GM23338 (cell line): ENCODE results near the gene ISG20. TPM values are rescaled to one million over a fixed set of nuclear protein-coding genes. Genes with fewer than 3 reads are reported as not detected.

ENCODE experiments used
- ATAC-seq: fragments of 200-7000 bp; cut with Tn5 transposase; 3 replicates; pipeline ENCODE4 v1.9.1; 2020
- DNase-seq: peaks from one replicate; pipeline ENCODE4 v3.0.0-alpha.2; 2015; ENCODE audit warnings: low spot score
- H2AFZ ChIP-seq: fragments of 200-600 bp; sonication (generic); 2 replicates; pipeline ENCODE4 v1.8.0; 2016; ENCODE audit warnings: antibody characterized with exemption, mild to moderate bottlenecking, moderate library complexity
- H3F3A ChIP-seq: fragments of 200-600 bp; sonication (generic); replicated peaks from 2 replicates; pipeline ENCODE4 v1.8.0; 2017; ENCODE audit warnings: antibody characterized with exemption, mixed run types, low read depth
- H3K27ac ChIP-seq: fragments of 200-600 bp; sonication (generic); 2 replicates; pipeline ENCODE4 v1.6.1; 2016; ENCODE audit warnings: low read depth
- H3K27me3 ChIP-seq: fragments of 200-600 bp; sonication (generic); 2 replicates; pipeline ENCODE4 v1.8.0; 2016; ENCODE audit warnings: mild to moderate bottlenecking, mixed run types, moderate library complexity; ENCODE audit not compliant: insufficient read depth
- H3K36me3 ChIP-seq: fragments of 200-600 bp; sonication (generic); 2 replicates; pipeline ENCODE4 v1.8.0; 2016; ENCODE audit warnings: mild to moderate bottlenecking; ENCODE audit not compliant: insufficient read depth
- H3K4me1 ChIP-seq: fragments of 200-600 bp; sonication (generic); 2 replicates; pipeline ENCODE4 v1.8.0; 2016; ENCODE audit warnings: mild to moderate bottlenecking, moderate library complexity; ENCODE audit not compliant: insufficient read depth
- H3K4me2 ChIP-seq: fragments of 200-600 bp; sonication (generic); 2 replicates; pipeline ENCODE4 v1.7.1; 2017; ENCODE audit warnings: mixed run types
- H3K4me3 ChIP-seq: fragments of 200-600 bp; sonication (generic); 2 replicates; pipeline ENCODE4 v1.6.1; 2016; ENCODE audit warnings: mixed run types
- H3K79me2 ChIP-seq: fragments of 200-600 bp; sonication (generic); replicated peaks from 2 replicates; pipeline ENCODE4 v1.8.0; 2017; ENCODE audit warnings: mild to moderate bottlenecking; ENCODE audit not compliant: insufficient read depth
- H3K9me2 ChIP-seq: fragments of 200-600 bp; sonication (generic); 2 replicates; pipeline ENCODE4 v1.8.0; 2017; ENCODE audit not compliant: insufficient read depth
- H4K20me1 ChIP-seq: fragments of 200-600 bp; sonication (generic); replicated peaks from 2 replicates; pipeline ENCODE4 v1.8.0; 2017; ENCODE audit warnings: mild to moderate bottlenecking; ENCODE audit not compliant: insufficient read depth
- H3K27ac Mint-ChIP-seq: 2 replicates; pipeline ENCODE4 v1.8.0; 2020; ENCODE audit warnings: inconsistent platforms, mild to moderate bottlenecking, moderate library complexity, mixed read lengths
- H3K27me3 Mint-ChIP-seq: 3 replicates; pipeline ENCODE4 v1.8.0; 2022; ENCODE audit warnings: low read depth, mild to moderate bottlenecking, moderate library complexity, mixed read lengths, inconsistent platforms; ENCODE audit not compliant: insufficient read depth, poor library complexity
- H3K36me3 Mint-ChIP-seq: 3 replicates; pipeline ENCODE4 v1.8.0; 2021; ENCODE audit warnings: low read depth, mild to moderate bottlenecking, inconsistent platforms, moderate library complexity, mixed read lengths
- H3K4me1 Mint-ChIP-seq: 3 replicates; pipeline ENCODE4 v1.8.0; 2020; ENCODE audit warnings: mild to moderate bottlenecking, inconsistent platforms, mixed read lengths
- H3K4me3 Mint-ChIP-seq: 3 replicates; pipeline ENCODE4 v1.8.0; 2021; ENCODE audit warnings: moderate library complexity, mild to moderate bottlenecking, inconsistent platforms, mixed read lengths
- H3K9me3 Mint-ChIP-seq: 3 replicates; pipeline ENCODE4 v1.8.0; 2020; ENCODE audit warnings: moderate library complexity, mild to moderate bottlenecking, inconsistent platforms, mixed read lengths
- CREB1 ChIP-seq: fragments of 250-450 bp; sonication (Bioruptor Pico); IDR thresholded peaks from 2 replicates; pipeline ENCODE4 v1.5.0; 2020; ENCODE audit warnings: low read depth, mild to moderate bottlenecking, moderate library complexity
- EZH2 ChIP-seq: fragments of 200-600 bp; sonication (generic); IDR thresholded peaks from one replicate; pipeline ENCODE4 v1.8.0; 2017; ENCODE audit warnings: antibody characterized with exemption, mild to moderate bottlenecking, low read depth; ENCODE audit not compliant: unreplicated experiment
- EZH2phosphoT487 ChIP-seq: fragments of 200-600 bp; sonication (generic); IDR thresholded peaks from one replicate; pipeline ENCODE4 v1.8.1; 2018; ENCODE audit warnings: antibody characterized with exemption; ENCODE audit not compliant: unreplicated experiment
- JUNB ChIP-seq: IDR thresholded peaks from one replicate; pipeline ENCODE4 v1.6.1; 2016; ENCODE audit warnings: antibody characterized with exemption; ENCODE audit not compliant: unreplicated experiment
- NANOG ChIP-seq: IDR thresholded peaks from 2 replicates; pipeline ENCODE4 v1.6.1; 2016; ENCODE audit warnings: antibody characterized with exemption, borderline replicate concordance
- POLR2AphosphoS5 ChIP-seq: IDR thresholded peaks from 2 replicates; pipeline ENCODE4 v1.6.1; 2016; ENCODE audit warnings: antibody characterized with exemption, low read depth
- STAT1 ChIP-seq: IDR thresholded peaks from one replicate; pipeline ENCODE4 v1.6.1; 2016; ENCODE audit warnings: antibody characterized with exemption; ENCODE audit not compliant: unreplicated experiment
- ZNF114 ChIP-seq: fragments of 250-450 bp; sonication (Bioruptor Pico); IDR thresholded peaks from 2 replicates; pipeline ENCODE4 v1.5.0; 2020; ENCODE audit warnings: mild to moderate bottlenecking, moderate library complexity
- ZNF331 ChIP-seq: fragments of 250-450 bp; sonication (Bioruptor Pico); IDR thresholded peaks from 2 replicates; pipeline ENCODE4 v1.5.0; 2020; ENCODE audit warnings: low read depth, mild to moderate bottlenecking, moderate library complexity
- polyA plus RNA-seq: library from polyadenylated mRNA; unstranded; fragments of >200 nt; fragmentation: Nextera tagmentation; extraction: Ambion mirVana; gene quantifications from 2 replicates; pipeline ENCODE4 v1.2.1, GENCODE V29; 2016
- total RNA-seq: library from RNA; depleted of rRNA; stranded (reverse); fragments of >200 nt; shearing (Covaris generic); gene quantifications from 2 replicates; pipeline ENCODE4 v1.2.3, GENCODE V29; 2014
- TF ChIP-seq, protein P1 (sequence below): fragments of 250-450 bp; sonication (Bioruptor Pico); IDR thresholded peaks from 2 replicates; pipeline ENCODE4 v1.5.0; 2020; ENCODE audit warnings: mild to moderate bottlenecking, moderate library complexity
- TF ChIP-seq, protein P2 (sequence below), 2 experiments: fragments of 200-600 bp in 1 of 2; sonication (generic) in 1 of 2; conservative IDR thresholded peaks; 2 replicates each; pipeline versions ENCODE4 v1.5.1 to v1.6.1; 2016 to 2017; ENCODE audit warnings: antibody characterized with exemption in 2 of 2, low read depth in 2 of 2, mild to moderate bottlenecking in 2 of 2, moderate library complexity in 1 of 2
- TF ChIP-seq, protein P3 (sequence below): IDR thresholded peaks from 2 replicates; pipeline ENCODE4 v1.6.1; 2016; ENCODE audit warnings: antibody characterized with exemption
- TF ChIP-seq, protein P4 (sequence below): IDR thresholded peaks from one replicate; pipeline ENCODE4 v1.6.1; 2018; ENCODE audit warnings: antibody characterized with exemption; ENCODE audit not compliant: unreplicated experiment

ISG20 gene
- total and polyA plus RNA-seq, 2 experiments from 2014 or later, result 3.2 to 3.7 TPM

DNA sequence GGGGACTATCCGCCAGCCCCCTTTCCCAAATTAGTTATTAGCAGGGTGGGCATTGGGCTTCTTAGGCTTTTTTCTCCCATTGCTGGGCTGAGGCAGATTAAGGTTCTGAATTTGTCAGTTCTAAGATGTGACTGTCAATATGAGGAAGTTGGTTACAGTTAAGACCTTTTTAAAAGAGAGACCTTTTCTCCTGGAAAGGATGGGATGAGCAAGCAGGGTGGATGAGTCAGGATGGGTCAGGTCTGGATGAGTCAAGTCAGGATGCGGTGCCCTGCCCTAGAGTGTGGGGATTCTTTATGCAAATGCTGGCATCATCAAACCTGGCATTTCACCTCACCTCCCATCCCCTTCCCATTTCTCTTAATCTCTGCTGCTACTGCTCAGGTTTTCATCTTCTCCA lies 15.8 kb upstream of the ISG20 start:
- Histone ChIP-seq H3K4me3 (peak overlapping the region; percentile 100), H4K20me1 (peaks cover 59% of the 10 kb centered on the region), H3K4me1 (peaks cover 52% of the 10 kb centered on the region), H3F3A (0 out of 2 replicates have a peak, but pooled peaks cover 14% of the 10 kb centered on the region), H2AFZ (no peak overlapping the region), H3K36me3 (peaks cover 40% of the 10 kb centered on the region), H3K4me2 (peak overlapping the region; percentile 96), H3K27me3 (no peaks in the 10 kb centered on the region), H3K79me2 (peaks cover 68% of the 10 kb centered on the region), H3K27ac (no peak overlapping the region; the same call in 1 of the 2 replicates), H3K9me2 (no peaks in the 10 kb centered on the region)
- peaks cover 64% of the 10 kb centered on the region for H3K36me3 Mint-ChIP-seq
- DNase-seq (no peak), ATAC-seq (no peak)
- peaks cover 10% of the 10 kb centered on the region for H3K27me3 Mint-ChIP-seq
- no peak overlapping the region for H3K27ac Mint-ChIP-seq
- no peaks in the 10 kb centered on the region; the same call in 2 of the 3 replicates for H3K9me3 Mint-ChIP-seq
- TF ChIP-seq, protein P1, sequence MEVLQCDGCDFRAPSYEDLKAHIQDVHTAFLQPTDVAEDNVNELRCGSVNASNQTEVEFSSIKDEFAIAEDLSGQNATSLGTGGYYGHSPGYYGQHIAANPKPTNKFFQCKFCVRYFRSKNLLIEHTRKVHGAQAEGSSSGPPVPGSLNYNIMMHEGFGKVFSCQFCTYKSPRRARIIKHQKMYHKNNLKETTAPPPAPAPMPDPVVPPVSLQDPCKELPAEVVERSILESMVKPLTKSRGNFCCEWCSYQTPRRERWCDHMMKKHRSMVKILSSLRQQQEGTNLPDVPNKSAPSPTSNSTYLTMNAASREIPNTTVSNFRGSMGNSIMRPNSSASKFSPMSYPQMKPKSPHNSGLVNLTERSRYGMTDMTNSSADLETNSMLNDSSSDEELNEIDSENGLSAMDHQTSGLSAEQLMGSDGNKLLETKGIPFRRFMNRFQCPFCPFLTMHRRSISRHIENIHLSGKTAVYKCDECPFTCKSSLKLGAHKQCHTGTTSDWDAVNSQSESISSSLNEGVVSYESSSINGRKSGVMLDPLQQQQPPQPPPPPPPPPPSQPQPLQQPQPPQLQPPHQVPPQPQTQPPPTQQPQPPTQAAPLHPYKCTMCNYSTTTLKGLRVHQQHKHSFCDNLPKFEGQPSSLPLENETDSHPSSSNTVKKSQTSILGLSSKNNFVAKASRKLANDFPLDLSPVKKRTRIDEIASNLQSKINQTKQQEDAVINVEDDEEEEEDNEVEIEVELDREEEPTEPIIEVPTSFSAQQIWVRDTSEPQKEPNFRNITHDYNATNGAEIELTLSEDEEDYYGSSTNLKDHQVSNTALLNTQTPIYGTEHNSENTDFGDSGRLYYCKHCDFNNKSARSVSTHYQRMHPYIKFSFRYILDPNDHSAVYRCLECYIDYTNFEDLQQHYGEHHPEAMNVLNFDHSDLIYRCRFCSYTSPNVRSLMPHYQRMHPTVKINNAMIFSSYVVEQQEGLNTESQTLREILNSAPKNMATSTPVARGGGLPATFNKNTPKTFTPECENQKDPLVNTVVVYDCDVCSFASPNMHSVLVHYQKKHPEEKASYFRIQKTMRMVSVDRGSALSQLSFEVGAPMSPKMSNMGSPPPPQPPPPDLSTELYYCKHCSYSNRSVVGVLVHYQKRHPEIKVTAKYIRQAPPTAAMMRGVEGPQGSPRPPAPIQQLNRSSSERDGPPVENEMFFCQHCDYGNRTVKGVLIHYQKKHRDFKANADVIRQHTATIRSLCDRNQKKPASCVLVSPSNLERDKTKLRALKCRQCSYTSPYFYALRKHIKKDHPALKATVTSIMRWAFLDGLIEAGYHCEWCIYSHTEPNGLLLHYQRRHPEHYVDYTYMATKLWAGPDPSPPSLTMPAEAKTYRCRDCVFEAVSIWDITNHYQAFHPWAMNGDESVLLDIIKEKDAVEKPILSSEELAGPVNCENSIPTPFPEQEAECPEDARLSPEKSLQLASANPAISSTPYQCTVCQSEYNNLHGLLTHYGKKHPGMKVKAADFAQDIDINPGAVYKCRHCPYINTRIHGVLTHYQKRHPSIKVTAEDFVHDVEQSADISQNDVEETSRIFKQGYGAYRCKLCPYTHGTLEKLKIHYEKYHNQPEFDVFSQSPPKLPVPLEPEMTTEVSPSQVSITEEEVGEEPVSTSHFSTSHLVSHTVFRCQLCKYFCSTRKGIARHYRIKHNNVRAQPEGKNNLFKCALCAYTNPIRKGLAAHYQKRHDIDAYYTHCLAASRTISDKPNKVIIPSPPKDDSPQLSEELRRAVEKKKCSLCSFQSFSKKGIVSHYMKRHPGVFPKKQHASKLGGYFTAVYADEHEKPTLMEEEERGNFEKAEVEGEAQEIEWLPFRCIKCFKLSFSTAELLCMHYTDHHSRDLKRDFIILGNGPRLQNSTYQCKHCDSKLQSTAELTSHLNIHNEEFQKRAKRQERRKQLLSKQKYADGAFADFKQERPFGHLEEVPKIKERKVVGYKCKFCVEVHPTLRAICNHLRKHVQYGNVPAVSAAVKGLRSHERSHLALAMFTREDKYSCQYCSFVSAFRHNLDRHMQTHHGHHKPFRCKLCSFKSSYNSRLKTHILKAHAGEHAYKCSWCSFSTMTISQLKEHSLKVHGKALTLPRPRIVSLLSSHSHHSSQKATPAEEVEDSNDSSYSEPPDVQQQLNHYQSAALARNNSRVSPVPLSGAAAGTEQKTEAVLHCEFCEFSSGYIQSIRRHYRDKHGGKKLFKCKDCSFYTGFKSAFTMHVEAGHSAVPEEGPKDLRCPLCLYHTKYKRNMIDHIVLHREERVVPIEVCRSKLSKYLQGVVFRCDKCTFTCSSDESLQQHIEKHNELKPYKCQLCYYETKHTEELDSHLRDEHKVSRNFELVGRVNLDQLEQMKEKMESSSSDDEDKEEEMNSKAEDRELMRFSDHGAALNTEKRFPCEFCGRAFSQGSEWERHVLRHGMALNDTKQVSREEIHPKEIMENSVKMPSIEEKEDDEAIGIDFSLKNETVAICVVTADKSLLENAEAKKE (CRISPR knock-in tag), result no peak
- TF ChIP-seq EZH2phosphoT487 (no peak), STAT1 (no peak), POLR2AphosphoS5 (no peak), CREB1 (CRISPR knock-in tag) (no peak), EZH2 (no peak), ZNF331 (no peak), NANOG (no peak), JUNB (no peak), ZNF114 (no peak)
- TF ChIP-seq, protein P2, sequence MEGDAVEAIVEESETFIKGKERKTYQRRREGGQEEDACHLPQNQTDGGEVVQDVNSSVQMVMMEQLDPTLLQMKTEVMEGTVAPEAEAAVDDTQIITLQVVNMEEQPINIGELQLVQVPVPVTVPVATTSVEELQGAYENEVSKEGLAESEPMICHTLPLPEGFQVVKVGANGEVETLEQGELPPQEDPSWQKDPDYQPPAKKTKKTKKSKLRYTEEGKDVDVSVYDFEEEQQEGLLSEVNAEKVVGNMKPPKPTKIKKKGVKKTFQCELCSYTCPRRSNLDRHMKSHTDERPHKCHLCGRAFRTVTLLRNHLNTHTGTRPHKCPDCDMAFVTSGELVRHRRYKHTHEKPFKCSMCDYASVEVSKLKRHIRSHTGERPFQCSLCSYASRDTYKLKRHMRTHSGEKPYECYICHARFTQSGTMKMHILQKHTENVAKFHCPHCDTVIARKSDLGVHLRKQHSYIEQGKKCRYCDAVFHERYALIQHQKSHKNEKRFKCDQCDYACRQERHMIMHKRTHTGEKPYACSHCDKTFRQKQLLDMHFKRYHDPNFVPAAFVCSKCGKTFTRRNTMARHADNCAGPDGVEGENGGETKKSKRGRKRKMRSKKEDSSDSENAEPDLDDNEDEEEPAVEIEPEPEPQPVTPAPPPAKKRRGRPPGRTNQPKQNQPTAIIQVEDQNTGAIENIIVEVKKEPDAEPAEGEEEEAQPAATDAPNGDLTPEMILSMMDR (conservative IDR thresholded peaks at IDR 0.05; ENCODE audit: low read depth in 2 of 2), result no peak
- TF ChIP-seq, protein P3, sequence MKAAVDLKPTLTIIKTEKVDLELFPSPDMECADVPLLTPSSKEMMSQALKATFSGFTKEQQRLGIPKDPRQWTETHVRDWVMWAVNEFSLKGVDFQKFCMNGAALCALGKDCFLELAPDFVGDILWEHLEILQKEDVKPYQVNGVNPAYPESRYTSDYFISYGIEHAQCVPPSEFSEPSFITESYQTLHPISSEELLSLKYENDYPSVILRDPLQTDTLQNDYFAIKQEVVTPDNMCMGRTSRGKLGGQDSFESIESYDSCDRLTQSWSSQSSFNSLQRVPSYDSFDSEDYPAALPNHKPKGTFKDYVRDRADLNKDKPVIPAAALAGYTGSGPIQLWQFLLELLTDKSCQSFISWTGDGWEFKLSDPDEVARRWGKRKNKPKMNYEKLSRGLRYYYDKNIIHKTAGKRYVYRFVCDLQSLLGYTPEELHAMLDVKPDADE, result no peak
- TF ChIP-seq, protein P4, sequence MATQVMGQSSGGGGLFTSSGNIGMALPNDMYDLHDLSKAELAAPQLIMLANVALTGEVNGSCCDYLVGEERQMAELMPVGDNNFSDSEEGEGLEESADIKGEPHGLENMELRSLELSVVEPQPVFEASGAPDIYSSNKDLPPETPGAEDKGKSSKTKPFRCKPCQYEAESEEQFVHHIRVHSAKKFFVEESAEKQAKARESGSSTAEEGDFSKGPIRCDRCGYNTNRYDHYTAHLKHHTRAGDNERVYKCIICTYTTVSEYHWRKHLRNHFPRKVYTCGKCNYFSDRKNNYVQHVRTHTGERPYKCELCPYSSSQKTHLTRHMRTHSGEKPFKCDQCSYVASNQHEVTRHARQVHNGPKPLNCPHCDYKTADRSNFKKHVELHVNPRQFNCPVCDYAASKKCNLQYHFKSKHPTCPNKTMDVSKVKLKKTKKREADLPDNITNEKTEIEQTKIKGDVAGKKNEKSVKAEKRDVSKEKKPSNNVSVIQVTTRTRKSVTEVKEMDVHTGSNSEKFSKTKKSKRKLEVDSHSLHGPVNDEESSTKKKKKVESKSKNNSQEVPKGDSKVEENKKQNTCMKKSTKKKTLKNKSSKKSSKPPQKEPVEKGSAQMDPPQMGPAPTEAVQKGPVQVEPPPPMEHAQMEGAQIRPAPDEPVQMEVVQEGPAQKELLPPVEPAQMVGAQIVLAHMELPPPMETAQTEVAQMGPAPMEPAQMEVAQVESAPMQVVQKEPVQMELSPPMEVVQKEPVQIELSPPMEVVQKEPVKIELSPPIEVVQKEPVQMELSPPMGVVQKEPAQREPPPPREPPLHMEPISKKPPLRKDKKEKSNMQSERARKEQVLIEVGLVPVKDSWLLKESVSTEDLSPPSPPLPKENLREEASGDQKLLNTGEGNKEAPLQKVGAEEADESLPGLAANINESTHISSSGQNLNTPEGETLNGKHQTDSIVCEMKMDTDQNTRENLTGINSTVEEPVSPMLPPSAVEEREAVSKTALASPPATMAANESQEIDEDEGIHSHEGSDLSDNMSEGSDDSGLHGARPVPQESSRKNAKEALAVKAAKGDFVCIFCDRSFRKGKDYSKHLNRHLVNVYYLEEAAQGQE, result no peak
- H3K4me3 Mint-ChIP-seq, result peak overlapping the region; percentile 89
- H3K4me1 Mint-ChIP-seq, result peaks cover 65% of the 10 kb centered on the region
